Fibroblast of lung (primary cell): ENCODE results near the gene UST.

Experiments
- EZH2 ChIP-seq: IDR thresholded peaks from 2 replicates; pipeline ENCODE4 v1.5.1; 2012; ENCODE audit warnings: low read length, control low read depth, mild to moderate bottlenecking; ENCODE audit errors: missing control alignments
- TF ChIP-seq, protein P1 (sequence below), 2 donors: IDR thresholded peaks in 1 of 2; conservative IDR thresholded peaks in 1 of 2; 1 replicate in 1 of 2; 2 replicates in 1 of 2; pipeline ENCODE4 v1.5.1; 2011 to 2012; ENCODE audit warnings: low read length in 2 of 2, control low read depth in 1 of 2, inconsistent platforms in 1 of 2, low read depth in 1 of 2, mild to moderate bottlenecking in 1 of 2

- TF ChIP-seq EZH2: no peak
- TF ChIP-seq, protein P1, sequence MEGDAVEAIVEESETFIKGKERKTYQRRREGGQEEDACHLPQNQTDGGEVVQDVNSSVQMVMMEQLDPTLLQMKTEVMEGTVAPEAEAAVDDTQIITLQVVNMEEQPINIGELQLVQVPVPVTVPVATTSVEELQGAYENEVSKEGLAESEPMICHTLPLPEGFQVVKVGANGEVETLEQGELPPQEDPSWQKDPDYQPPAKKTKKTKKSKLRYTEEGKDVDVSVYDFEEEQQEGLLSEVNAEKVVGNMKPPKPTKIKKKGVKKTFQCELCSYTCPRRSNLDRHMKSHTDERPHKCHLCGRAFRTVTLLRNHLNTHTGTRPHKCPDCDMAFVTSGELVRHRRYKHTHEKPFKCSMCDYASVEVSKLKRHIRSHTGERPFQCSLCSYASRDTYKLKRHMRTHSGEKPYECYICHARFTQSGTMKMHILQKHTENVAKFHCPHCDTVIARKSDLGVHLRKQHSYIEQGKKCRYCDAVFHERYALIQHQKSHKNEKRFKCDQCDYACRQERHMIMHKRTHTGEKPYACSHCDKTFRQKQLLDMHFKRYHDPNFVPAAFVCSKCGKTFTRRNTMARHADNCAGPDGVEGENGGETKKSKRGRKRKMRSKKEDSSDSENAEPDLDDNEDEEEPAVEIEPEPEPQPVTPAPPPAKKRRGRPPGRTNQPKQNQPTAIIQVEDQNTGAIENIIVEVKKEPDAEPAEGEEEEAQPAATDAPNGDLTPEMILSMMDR (conservative IDR thresholded peaks at IDR 0.05 in 1 of 2, IDR thresholded peaks at IDR 0.05 in 1 of 2; ENCODE audit: low read depth in 1 of 2, low read length in 2 of 2): no peak
Measured at GRCh38 chr6:149041953-149042352, 295.1 kb downstream of the UST start.
